Measurements from ENCODE around the gene NRG2.

The NRG2 gene

DNA sequence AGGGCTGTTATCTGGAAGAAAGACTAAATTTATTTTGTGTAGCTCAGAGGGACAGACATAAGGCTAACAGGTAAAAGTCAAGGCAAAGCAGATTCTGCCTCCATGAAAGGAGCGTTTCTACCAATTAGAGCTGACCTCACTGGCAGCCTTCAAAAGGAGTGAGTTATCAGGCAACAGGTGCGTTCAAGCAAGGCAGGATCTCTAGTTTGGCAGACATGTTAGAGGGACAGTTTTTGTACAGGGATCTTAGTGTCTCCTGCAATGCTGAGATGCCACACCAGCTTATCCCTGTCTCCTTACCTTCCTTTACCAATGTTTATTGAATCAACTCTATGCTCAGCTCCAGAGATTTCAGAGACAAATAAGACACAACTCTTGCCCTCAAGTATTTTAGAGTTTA, 73.8 kb downstream of the NRG2 start:
- no peak for DNase-seq (ENCODE audit: low read depth in 2 of 2)
- TF ChIP-seq, protein P1, sequence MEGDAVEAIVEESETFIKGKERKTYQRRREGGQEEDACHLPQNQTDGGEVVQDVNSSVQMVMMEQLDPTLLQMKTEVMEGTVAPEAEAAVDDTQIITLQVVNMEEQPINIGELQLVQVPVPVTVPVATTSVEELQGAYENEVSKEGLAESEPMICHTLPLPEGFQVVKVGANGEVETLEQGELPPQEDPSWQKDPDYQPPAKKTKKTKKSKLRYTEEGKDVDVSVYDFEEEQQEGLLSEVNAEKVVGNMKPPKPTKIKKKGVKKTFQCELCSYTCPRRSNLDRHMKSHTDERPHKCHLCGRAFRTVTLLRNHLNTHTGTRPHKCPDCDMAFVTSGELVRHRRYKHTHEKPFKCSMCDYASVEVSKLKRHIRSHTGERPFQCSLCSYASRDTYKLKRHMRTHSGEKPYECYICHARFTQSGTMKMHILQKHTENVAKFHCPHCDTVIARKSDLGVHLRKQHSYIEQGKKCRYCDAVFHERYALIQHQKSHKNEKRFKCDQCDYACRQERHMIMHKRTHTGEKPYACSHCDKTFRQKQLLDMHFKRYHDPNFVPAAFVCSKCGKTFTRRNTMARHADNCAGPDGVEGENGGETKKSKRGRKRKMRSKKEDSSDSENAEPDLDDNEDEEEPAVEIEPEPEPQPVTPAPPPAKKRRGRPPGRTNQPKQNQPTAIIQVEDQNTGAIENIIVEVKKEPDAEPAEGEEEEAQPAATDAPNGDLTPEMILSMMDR (IDR thresholded peaks at IDR 0.05; ENCODE audit: low read depth, low read length), result no peak
- no peak overlapping the region for H3K4me3 ChIP-seq (replicated peaks in 1 of 2; ENCODE audit: low read depth in 2 of 2, low read length in 2 of 2)

DNA sequence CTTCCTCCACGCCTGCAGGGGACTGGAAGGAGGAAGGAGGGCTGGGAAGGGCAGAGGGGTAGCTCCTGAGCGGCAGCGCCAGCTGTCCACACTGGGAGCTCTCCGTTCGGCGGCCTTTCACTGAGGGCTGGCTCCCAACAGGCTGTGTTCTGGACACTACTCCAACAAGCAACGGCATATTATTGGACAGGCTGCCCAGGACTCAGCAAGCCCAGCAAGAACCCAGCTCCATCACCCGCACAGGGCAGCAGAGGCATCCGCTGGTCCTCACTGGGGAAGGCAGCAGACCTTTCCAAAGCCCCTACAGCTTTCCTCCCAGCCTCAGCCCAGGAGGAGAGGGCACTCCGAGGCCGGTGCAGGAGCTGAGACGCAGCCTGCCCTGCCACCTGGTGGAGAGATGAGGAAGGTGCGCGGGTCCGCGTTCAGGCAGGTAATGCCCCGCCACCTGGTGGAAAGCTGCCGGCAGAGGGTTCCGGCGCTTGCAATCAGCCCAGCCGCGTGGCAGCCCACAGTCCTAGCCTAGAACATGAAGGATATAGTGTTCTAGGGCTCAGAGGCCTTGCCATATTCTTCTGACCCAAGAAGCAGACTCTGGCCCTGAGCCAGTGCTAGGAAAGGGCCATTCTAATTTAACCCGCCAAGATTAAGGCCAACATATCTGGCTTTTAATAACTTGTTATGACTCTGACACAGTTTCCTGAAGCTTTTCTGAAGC, 74.4 kb downstream of the NRG2 start:
- DNase-seq (ENCODE audit: low read depth in 2 of 2), result peak; percentile 73 to 74
- TF ChIP-seq, protein P1 (IDR thresholded peaks at IDR 0.05; ENCODE audit: low read depth, low read length), result peak; percentile 99
- no peak overlapping the region for H3K4me3 ChIP-seq (replicated peaks in 1 of 2; ENCODE audit: low read depth in 2 of 2, low read length in 2 of 2)

DNA sequence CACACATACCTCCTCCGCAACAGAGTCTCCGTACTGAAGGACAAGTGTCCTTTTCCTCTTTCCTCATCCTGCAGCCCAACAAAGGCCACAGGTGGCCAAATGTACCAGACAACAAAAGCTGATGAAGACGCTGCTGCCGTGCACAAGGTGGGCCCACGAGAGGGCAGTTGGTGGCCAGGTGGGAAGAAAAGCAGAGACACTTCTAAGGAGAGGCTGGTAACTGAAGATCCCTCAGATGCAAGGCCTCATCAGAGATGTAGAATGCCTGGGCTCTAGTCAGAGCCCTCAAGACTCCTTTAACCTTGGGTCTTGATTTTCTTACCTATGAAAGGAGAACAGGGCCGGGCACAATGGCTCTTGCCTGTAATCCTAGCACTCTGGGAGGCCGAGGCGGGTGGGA, 75.7 kb downstream of the NRG2 start:
- DNase-seq (ENCODE audit: low read depth in 2 of 2), result no peak
- TF ChIP-seq, protein P1 (IDR thresholded peaks at IDR 0.05; ENCODE audit: low read depth, low read length), result no peak
- no peak overlapping the region for H3K4me3 ChIP-seq (replicated peaks in 1 of 2; ENCODE audit: low read depth in 2 of 2, low read length in 2 of 2)

DNA sequence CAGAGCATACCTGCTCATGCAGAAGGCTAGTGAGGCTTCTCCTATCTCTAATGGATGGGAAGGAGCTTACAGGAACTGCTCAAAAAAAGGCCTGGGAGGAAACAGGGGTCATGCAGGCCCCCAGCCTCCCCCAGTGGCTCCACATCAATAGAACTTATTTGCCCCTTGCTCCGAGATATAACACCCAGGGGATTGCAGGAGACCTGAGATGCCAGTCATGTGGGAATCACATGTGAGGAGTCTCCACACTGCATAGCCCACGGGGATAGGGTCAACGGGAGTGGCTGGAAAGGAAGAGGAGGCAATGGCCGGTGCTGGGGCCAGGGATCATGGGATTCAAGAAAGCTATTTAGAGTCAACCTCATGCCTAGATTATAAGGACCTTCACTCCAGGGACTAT, 76.2 kb downstream of the NRG2 start:
- DNase-seq (ENCODE audit: low read depth in 2 of 2), result no peak
- H3K4me3 ChIP-seq (replicated peaks in 1 of 2; ENCODE audit: low read depth in 2 of 2, low read length in 2 of 2), result no peak overlapping the region
- TF ChIP-seq, protein P1 (IDR thresholded peaks at IDR 0.05; ENCODE audit: low read depth, low read length), result no peak

DNA sequence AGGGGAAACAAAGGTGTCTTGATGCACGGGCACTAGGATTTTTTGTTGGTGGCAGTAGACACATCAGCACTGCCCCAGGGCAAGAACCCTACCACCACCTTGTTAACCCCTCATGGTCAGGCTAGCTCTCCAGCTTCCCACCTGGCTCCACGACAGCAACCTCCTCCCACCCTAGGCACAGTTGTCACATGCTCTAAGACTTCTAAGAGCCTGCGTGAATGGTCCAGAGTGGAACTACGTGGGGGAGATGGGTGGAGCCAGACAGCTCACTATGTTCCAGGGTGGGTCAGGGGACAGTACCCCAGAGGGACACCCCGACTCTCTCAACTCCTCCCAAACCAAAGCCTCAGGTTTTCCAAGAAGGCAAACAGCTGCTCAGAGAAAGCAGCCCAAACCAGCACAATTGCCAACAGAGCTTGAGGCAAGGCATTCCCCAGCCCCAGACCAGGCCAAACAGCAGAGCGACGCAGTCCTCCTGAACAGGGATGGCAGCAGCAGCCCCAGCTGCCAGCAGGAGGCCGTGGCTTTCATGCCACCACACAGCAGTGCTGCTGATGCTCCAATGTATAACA, 78.0 kb downstream of the NRG2 start:
- no peak for DNase-seq (ENCODE audit: low read depth in 2 of 2)
- no peak overlapping the region for H3K4me3 ChIP-seq (replicated peaks in 1 of 2; ENCODE audit: low read depth in 2 of 2, low read length in 2 of 2)
- TF ChIP-seq, protein P1 (IDR thresholded peaks at IDR 0.05; ENCODE audit: low read depth, low read length), result no peak

DNA sequence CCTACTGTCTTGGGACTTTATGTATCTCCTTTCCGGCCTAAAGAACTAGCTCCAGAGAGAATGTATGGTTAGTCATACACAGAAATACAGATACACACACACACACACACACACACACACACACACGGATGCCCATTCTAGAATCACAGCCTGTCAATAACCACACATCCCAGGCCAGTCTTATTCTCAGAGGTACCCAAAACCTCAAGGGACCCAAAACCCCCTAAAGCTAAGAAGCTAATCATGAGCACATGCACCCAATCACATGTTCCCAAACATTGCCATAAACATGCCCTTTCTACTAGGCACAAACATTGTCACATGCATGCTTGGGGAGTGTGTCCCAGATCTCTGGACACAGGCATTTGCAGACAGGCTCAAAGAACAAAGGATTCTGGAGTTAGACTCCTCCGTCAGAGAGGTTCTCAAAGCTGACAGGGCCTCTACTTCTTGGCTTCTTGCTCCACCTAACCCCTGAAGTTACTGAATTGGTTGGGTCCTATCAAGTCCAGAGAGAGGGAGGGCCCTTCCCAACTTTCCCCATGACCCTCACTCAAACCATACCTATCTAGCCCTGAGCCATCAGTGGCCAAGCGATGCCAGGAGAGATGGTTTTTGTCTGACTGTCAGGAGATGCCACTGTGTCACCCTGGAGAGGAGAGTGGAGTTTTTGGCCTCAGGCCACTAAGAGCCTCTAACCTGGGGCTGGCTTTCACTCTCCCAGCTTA, 78.7 kb downstream of the NRG2 start:
- TF ChIP-seq, protein P1 (IDR thresholded peaks at IDR 0.05; ENCODE audit: low read depth, low read length), result no peak
- DNase-seq (ENCODE audit: low read depth in 2 of 2), result no peak
- no peak overlapping the region for H3K4me3 ChIP-seq (replicated peaks in 1 of 2; ENCODE audit: low read depth in 2 of 2, low read length in 2 of 2)
